DOHH2 (cell line): Measurements from ENCODE around the gene YIF1B.
"Not testable (repeated sequence)": the region's sequence is repeated elsewhere in the genome, so short reads cannot be mapped to it uniquely, and the experiment has no call there.

Source experiments
- H3F3A ChIP-seq: fragments of 200-600 bp; sonication (generic), shearing (Covaris generic); 2 replicates; pipeline ENCODE4 v1.6.0; 2016; ENCODE audit warnings: antibody characterized with exemption, mild to moderate bottlenecking; ENCODE audit not compliant: control insufficient read depth, insufficient read depth
- H3K27ac ChIP-seq: fragments of 200-600 bp; sonication (generic); 2 replicates; pipeline ENCODE4 v1.5.1; 2014; ENCODE audit warnings: low read depth, mild to moderate bottlenecking, low read length, moderate library complexity
- H3K27me3 ChIP-seq: fragments of 200-600 bp; sonication (generic); 2 replicates; pipeline ENCODE4 v1.6.1; 2014; ENCODE audit warnings: mild to moderate bottlenecking, low read length, mixed read lengths; ENCODE audit not compliant: control insufficient read depth
- H3K36me3 ChIP-seq: fragments of 200-600 bp; sonication (generic); 2 replicates; pipeline ENCODE4 v1.6.1; 2014; ENCODE audit warnings: mild to moderate bottlenecking, low read length, moderate library complexity, mixed read lengths; ENCODE audit not compliant: control insufficient read depth
- H3K4me1 ChIP-seq: fragments of 200-600 bp; sonication (generic); 2 replicates; pipeline ENCODE4 v1.6.1; 2014; ENCODE audit warnings: mild to moderate bottlenecking, low read length, mixed read lengths; ENCODE audit not compliant: control insufficient read depth
- H3K4me2 ChIP-seq: fragments of 200-600 bp; sonication (generic); 2 replicates; pipeline ENCODE4 v1.6.0; 2014; ENCODE audit warnings: mild to moderate bottlenecking, low read length, moderate library complexity
- H3K4me3 ChIP-seq: fragments of 200-600 bp; sonication (generic); 2 replicates; pipeline ENCODE4 v1.5.1; 2014; ENCODE audit warnings: mild to moderate bottlenecking, low read length, mixed read lengths
- H3K79me2 ChIP-seq: fragments of 200-600 bp; sonication (generic); 2 replicates; pipeline ENCODE4 v1.6.1; 2014; ENCODE audit warnings: mild to moderate bottlenecking, low read length, mixed read lengths; ENCODE audit not compliant: control insufficient read depth
- H3K9me2 ChIP-seq: fragments of 200-600 bp; sonication (generic); replicated peaks from 2 replicates; pipeline ENCODE4 v1.6.1; 2014; ENCODE audit warnings: mild to moderate bottlenecking, low read length, mixed read lengths; ENCODE audit not compliant: control insufficient read depth
- H3K9me3 ChIP-seq: fragments of 200-600 bp; sonication (generic); 2 replicates; pipeline ENCODE4 v1.6.1; 2014; ENCODE audit warnings: antibody characterized with exemption, low read length, mixed read lengths; ENCODE audit not compliant: control insufficient read depth, insufficient read depth
- H4K20me1 ChIP-seq: fragments of 200-600 bp; sonication (generic); 2 replicates; pipeline ENCODE4 v1.6.0; 2014; ENCODE audit warnings: low read depth, mild to moderate bottlenecking, antibody characterized with exemption, low read length, moderate library complexity; ENCODE audit not compliant: control insufficient read depth, insufficient read depth
- CTCF ChIP-seq: fragments of 200-600 bp; sonication (generic); IDR thresholded peaks from one replicate; pipeline ENCODE4 v1.5.1; 2014; ENCODE audit warnings: antibody characterized with exemption, mild to moderate bottlenecking, low read depth, low read length; ENCODE audit not compliant: poor library complexity, severe bottlenecking
- EZH2phosphoT487 ChIP-seq: fragments of 200-600 bp; sonication (generic); IDR thresholded peaks from 2 replicates; pipeline ENCODE4 v1.6.1; 2017; ENCODE audit warnings: borderline replicate concordance, mild to moderate bottlenecking, antibody characterized with exemption, low read length, moderate library complexity, mixed read lengths

Gene YIF1B

DNA sequence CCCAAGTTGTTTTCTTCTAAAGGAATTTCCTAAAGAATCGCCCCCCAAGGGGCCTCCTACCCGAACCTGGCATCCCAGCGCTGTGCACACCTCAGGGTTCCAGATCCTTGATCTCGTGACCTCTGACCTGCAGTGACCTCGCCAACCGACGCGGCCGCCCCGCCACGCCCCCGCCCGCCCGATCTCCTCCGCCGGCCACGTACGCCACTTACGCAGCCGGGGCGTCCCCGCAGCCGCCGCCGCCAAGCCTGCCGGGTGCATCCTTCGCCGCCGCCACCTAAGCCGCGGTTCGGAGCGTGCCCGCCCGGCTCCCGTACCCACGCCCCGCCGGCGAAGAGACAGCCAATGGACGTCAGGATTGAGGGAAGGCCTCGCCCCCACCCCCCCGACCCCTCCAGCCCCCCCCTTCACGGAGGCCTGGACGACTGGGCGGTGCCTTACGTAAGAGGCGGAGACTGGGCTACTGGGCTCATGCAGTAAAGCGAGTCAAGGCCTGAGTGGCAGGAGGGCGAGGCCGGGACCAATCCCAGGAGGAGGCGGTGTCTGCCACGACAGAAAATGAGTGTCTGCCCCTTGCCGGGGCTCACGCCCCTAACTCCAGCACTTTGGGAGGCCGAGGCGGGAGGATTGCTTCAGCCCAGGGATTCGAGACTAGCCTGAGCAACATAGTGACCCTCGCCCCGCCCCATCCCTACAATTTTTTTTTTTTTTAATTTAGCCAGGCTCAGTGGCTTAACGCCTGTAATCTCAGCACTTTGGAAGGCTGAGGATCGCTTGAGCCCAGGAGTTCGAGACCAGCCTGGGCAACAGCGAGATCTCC is at the start of gene YIF1B:
Gene YIF1B (minus strand): TSS at position 291 of the 820 bp plus-strand sequence. CDS start 30 bp downstream, at position 261.
- H3K36me3 ChIP-seq: no peaks in the 10 kb centered on the region
- peak within 1 kb of the TSS; percentile 76 for H3K27ac ChIP-seq
- peaks cover 32% of the 10 kb centered on the region for H3K79me2 ChIP-seq
- no peaks in the 10 kb centered on the region for H3K9me3 ChIP-seq
- peak within 1 kb of the TSS; percentile 83 for H3K4me3 ChIP-seq
- no peak for TF ChIP-seq EZH2phosphoT487
- TF ChIP-seq CTCF: no peak
- H3K9me2 ChIP-seq: no peaks in the 10 kb centered on the region
- H4K20me1 ChIP-seq: no peaks in the 10 kb centered on the region
- peaks cover 56% of the 10 kb centered on the region for H3K4me1 ChIP-seq
- peak within 1 kb of the TSS; percentile 96 for H3K4me2 ChIP-seq
- no peaks in the 10 kb centered on the region for H3K27me3 ChIP-seq
- peaks cover 9% of the 10 kb centered on the region for H3F3A ChIP-seq

DNA sequence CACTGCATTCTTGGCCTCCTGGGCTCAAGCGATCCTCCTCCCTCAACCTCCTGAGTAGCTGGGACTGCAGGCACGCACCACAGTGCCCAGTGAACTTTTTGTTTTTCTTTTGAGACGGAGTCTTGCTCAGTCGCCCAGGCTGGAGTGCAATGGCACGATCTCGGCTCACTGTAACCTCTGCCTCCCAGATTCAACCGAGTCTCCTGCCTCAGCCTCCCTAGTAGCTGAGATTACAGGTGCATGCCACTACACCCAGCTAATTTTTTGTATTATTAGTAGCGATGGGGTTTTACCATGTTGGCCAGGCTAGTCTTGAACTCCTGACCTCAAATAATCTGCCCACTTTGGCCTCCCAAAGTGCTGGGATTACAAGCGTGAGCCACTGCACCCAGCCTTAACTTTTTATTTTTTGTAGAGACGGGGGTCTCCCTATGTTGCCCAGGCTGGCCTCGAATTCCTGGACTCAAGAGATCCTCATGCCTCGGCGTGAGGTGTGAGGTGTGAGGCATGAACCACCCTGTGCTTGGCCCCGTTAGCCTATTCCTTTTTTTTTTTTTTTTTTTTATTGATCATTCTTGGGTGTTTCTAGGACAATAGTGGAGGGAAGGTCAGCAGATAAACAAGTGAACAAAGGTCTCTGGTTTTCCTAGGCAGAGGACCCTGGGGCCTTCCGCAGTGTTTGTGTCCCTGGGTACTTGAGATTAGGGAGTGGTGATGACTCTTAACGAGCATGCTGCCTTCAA is 47.4 kb upstream of the YIF1B start:
- H4K20me1 ChIP-seq, H3K79me2 ChIP-seq, H3F3A ChIP-seq, H3K9me3 ChIP-seq, H3K27ac ChIP-seq, H3K36me3 ChIP-seq, H3K9me2 ChIP-seq: not testable (repeated sequence)
- Histone ChIP-seq H3K4me3 (peak overlapping the region; percentile 78), H3K4me1 (peaks cover 16% of the 10 kb centered on the region), H3K4me2 (peak overlapping the region; percentile 88), H3K27me3 (peaks cover 35% of the 10 kb centered on the region)

GRCh38 chr19:38362076-38362945 is 46.6 kb upstream of the YIF1B start:
- peak overlapping the region; percentile 88 for H3K4me2 ChIP-seq
- no peak overlapping the region for H3K27ac ChIP-seq
- no peaks in the 10 kb centered on the region for H3K79me2 ChIP-seq
- peak overlapping the region; percentile 78 for H3K4me3 ChIP-seq
- no peaks in the 10 kb centered on the region for H3K9me2 ChIP-seq
- H3K4me1 ChIP-seq: peaks cover 16% of the 10 kb centered on the region
- TF ChIP-seq CTCF: no peak
- H3K27me3 ChIP-seq: peaks cover 39% of the 10 kb centered on the region
- H3K9me3 ChIP-seq: no peaks in the 10 kb centered on the region
- H3K36me3 ChIP-seq: no peaks in the 10 kb centered on the region
- no peaks in the 10 kb centered on the region for H3F3A ChIP-seq
- no peaks in the 10 kb centered on the region for H4K20me1 ChIP-seq
